MG63 (cell line): ENCODE data around the gene MSH5. TPM values are rescaled to one million over a fixed set of nuclear protein-coding genes. Genes with fewer than 3 reads are reported as not detected.

ENCODE experiments used
- DNase-seq: peaks from one replicate; pipeline ENCODE4 v3.0.0-alpha.2; 2020
- H3K27me3 ChIP-seq: fragments of 250-450 bp; sonication (Bioruptor Pico); 2 replicates; pipeline ENCODE4 v1.5.1; 2020; ENCODE audit warnings: mild to moderate bottlenecking, moderate library complexity
- H3K36me3 ChIP-seq: fragments of 250-450 bp; sonication (Bioruptor Pico); 2 replicates; pipeline ENCODE4 v1.5.1; 2020; ENCODE audit warnings: mild to moderate bottlenecking, moderate library complexity
- H3K4me3 ChIP-seq: fragments of 250-450 bp; sonication (Bioruptor Pico); 2 replicates; pipeline ENCODE4 v1.5.1; 2020; ENCODE audit warnings: mild to moderate bottlenecking, moderate library complexity
- H3K9me3 ChIP-seq: fragments of 250-450 bp; sonication (Bioruptor Pico); 2 replicates; pipeline ENCODE4 v1.5.1; 2020; ENCODE audit warnings: mild to moderate bottlenecking, moderate library complexity
- total RNA-seq: library from RNA; depleted of rRNA; stranded (reverse); fragments of >200 nt; shearing (Covaris generic); gene quantifications from 2 replicates; pipeline ENCODE4 v1.2.3, GENCODE V29; 2014; ENCODE audit warnings: low replicate concordance

The MSH5 gene
- total RNA-seq, 1 experiment from 2014 or later: 6.3 TPM

GRCh38 chr6:31763619-31763940, 23.8 kb downstream of the MSH5 start:
- no peak overlapping the region for H3K4me3 ChIP-seq

GRCh38 chr6:31764198-31764597, 24.4 kb downstream of the MSH5 start:
- no peaks in the 10 kb centered on the region for H3K9me3 ChIP-seq
- no peaks in the 10 kb centered on the region for H3K36me3 ChIP-seq
- H3K4me3 ChIP-seq: no peak overlapping the region
- DNase-seq: no peak
- H3K27me3 ChIP-seq: no peaks in the 10 kb centered on the region

More at GRCh38 chr6:31763619-31763940, 23.8 kb downstream of the MSH5 start:
- H3K9me3 ChIP-seq: no peaks in the 10 kb centered on the region
- no peaks in the 10 kb centered on the region for H3K36me3 ChIP-seq
- DNase-seq: peak; percentile 19
- H3K27me3 ChIP-seq: no peaks in the 10 kb centered on the region

DNA sequence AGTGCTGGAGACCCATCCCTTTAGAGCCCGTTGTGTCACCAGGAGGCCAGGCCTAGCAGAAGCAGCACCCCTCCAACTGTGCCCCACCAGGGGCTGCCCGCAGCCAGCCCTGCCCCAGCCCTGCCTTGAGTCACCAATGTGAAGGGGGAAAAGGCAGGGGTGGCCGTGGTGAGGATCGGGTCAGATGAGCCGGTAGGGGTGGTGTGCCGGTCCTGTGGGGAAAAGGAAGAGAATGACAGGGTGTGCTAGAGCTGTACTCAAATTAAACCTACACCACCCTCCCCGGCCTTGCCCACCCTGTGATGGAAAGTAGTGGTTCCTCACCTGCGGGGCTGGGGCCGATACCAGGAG, 25.7 kb downstream of the MSH5 start:
- no peaks in the 10 kb centered on the region for H3K9me3 ChIP-seq
- no peak overlapping the region for H3K4me3 ChIP-seq
- H3K27me3 ChIP-seq: no peaks in the 10 kb centered on the region
- H3K36me3 ChIP-seq: no peaks in the 10 kb centered on the region
- no peak for DNase-seq

DNA sequence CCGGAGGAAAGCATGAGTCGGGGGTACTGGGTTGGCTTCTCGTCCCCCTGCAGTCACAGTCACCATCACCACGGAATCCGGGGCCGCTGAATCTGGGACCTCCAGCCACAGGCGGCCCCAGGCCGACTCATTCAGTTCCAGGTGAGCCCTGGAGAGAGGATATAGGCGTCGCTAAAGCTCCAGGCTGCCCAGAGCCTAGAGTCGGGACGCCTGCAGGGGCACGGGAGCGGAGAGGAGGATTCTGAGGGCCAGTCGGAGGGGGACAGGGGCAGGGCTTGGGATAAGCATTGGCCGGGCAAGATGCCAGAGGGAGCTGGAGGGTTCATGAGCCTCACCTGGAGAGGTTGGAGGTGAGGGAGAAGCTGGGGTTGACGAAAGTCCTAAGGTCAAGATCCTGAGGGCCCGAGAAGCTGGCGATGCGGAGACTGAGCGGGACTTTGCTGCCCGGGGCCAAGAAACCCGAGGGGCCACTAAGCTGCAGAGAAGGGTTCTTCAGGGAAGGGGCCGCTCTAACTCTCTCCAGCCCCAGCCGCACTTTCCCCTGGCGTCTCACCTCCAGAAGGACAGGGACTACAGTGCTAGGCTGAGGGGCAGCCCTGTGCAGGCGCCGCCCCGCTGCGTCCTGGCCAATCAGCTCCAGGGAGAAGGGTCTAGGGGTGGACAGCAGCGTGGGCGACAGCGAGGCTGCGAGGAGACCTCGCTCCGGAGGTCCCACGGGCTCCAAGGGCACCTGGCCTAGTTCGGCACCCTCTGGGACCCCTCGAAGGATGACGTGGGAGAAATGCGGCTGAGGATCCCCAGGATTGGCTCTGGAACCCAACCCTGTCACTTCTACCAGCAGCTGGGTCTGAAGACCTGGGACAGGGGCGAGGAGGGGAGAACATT, 26.3 kb downstream of the MSH5 start:
- Histone ChIP-seq H3K9me3 (no peaks in the 10 kb centered on the region), H3K36me3 (no peaks in the 10 kb centered on the region), H3K27me3 (no peaks in the 10 kb centered on the region), H3K4me3 (no peak overlapping the region)
- DNase-seq: no peak

- no peak for DNase-seq
- Histone ChIP-seq H3K27me3 (no peaks in the 10 kb centered on the region), H3K9me3 (no peaks in the 10 kb centered on the region), H3K4me3 (no peak overlapping the region), H3K36me3 (no peaks in the 10 kb centered on the region)
Measured at GRCh38 chr6:31767096-31767645, 27.4 kb downstream of the MSH5 start.

GRCh38 chr6:31768363-31769257, 28.8 kb downstream of the MSH5 start:
- DNase-seq: no peak
- no peak overlapping the region for H3K4me3 ChIP-seq
- H3K36me3 ChIP-seq: no peaks in the 10 kb centered on the region
- no peaks in the 10 kb centered on the region for H3K27me3 ChIP-seq
- no peaks in the 10 kb centered on the region for H3K9me3 ChIP-seq

DNA sequence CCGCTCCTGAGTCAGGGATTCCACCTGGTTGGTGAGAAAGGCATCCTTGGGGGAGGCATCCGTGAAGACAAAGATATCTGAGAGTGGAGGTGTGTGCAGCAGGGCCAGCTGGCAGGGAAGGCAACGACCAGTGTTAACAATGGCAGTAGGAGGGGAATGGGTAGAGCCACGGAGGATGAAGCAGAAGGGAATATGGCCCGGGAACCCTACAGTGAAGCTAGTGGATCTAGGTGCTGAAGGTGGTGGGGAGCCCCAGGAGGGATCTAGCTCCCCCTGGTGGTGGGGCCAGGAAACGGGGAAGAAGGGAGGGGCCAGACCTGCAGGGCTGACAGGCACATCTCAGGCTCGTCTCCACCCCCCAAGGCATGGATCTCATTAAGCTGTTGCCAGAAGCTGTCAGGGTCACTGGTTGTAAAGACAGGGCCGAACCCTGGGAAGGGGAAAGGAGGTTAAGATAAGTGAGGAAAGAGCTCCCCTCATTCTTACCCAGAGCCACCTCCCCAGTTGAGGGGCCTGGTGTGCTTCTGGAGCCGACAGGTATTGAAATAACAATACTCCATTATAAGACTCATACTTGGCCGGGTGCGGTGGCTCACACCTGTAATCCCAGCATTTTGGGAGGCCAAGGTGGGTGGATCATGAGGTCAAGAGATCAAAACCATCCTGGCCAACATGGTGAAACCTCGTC, 30.0 kb downstream of the MSH5 start:
- H3K4me3 ChIP-seq: no peak overlapping the region
- no peaks in the 10 kb centered on the region for H3K9me3 ChIP-seq
- DNase-seq: peak; percentile 47
- H3K36me3 ChIP-seq: no peaks in the 10 kb centered on the region
- H3K27me3 ChIP-seq: no peaks in the 10 kb centered on the region

GRCh38 chr6:31770860-31771259, 31.1 kb downstream of the MSH5 start:
- Histone ChIP-seq H3K4me3 (no peak overlapping the region), H3K9me3 (no peaks in the 10 kb centered on the region), H3K27me3 (no peaks in the 10 kb centered on the region), H3K36me3 (no peaks in the 10 kb centered on the region)
- DNase-seq: no peak

DNA sequence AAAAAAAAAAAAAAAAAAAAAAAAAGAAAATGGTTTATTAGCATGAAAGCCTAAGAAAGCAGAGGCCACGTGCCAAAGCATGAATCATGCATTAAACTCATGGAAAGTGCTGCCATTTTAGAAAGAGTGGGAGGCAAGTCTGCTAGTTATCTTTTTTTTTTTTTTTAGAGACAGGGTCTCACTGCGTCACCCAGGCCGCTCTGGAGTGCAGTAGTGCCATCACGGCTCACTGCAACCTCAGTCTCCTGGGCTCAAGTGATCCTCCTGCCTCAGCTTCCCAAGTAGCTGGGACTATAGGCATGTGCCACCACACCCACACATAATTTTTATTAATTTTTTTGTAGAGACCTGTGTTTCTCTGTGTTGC, 32.2 kb downstream of the MSH5 start:
- Histone ChIP-seq H3K4me3 (no peak overlapping the region), H3K27me3 (no peaks in the 10 kb centered on the region), H3K36me3 (no peaks in the 10 kb centered on the region), H3K9me3 (no peaks in the 10 kb centered on the region)
- peak; percentile 23 for DNase-seq

- H3K9me3 ChIP-seq: no peaks in the 10 kb centered on the region
- H3K36me3 ChIP-seq: peaks cover under 1% of the 10 kb centered on the region; the same call in 1 of the 2 replicates
- H3K4me3 ChIP-seq: no peak overlapping the region
- H3K27me3 ChIP-seq: no peaks in the 10 kb centered on the region
- DNase-seq: no peak
Measured at GRCh38 chr6:31775184-31775583, 35.4 kb downstream of the MSH5 start.

- H3K4me3 ChIP-seq: no peak overlapping the region
- no peak for DNase-seq
Measured at GRCh38 chr6:31775633-31776484, 36.1 kb downstream of the MSH5 start.

DNA sequence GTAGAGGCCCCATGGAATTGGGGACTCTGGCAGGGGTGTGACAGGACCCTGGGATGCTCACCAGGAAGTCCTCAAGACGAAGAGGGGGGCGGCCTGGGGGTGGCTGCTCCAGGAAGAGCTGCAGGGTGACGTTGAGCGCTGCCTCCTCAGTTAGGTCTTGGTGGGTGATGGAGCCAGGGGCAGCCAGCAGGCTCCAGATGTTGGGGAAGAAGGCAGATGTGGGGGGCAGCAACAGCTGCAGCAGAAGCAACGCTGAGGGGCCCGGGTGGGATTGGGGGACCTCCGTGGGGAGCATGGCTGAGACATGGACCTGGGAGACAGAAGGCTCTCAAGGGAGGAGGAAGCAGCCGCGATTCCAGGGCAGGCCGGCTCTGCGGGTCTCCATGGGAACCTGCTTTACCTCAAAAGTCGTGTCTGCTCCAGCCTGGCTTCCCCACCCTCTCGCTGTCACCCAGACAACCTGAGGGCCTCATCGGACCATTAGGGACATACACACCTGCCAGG, 36.7 kb downstream of the MSH5 start:
- Histone ChIP-seq H3K27me3 (no peaks in the 10 kb centered on the region), H3K36me3 (peaks cover 3% of the 10 kb centered on the region; the same call in 1 of the 2 replicates), H3K4me3 (no peak overlapping the region), H3K9me3 (no peaks in the 10 kb centered on the region)
- no peak for DNase-seq

More at GRCh38 chr6:31775633-31776484, 36.1 kb downstream of the MSH5 start:
- Histone ChIP-seq H3K27me3 (no peaks in the 10 kb centered on the region), H3K36me3 (peaks cover 3% of the 10 kb centered on the region; the same call in 1 of the 2 replicates), H3K9me3 (no peaks in the 10 kb centered on the region)

- H3K27me3 ChIP-seq: no peaks in the 10 kb centered on the region
- no peaks in the 10 kb centered on the region for H3K9me3 ChIP-seq
- H3K4me3 ChIP-seq: no peak within 1 kb of the TSS
- peaks cover 3% of the 10 kb centered on the region; the same call in 1 of the 2 replicates for H3K36me3 ChIP-seq
- DNase-seq: peak; percentile 82
Measured at GRCh38 chr6:31776989-31777666, 37.3 kb downstream of the MSH5 start, which contains the start of gene VWA7. Gene VWA7, minus strand, starts transcription at chr6:31777328. Its CDS starts 549 bp downstream, at chr6:31776779.

DNA sequence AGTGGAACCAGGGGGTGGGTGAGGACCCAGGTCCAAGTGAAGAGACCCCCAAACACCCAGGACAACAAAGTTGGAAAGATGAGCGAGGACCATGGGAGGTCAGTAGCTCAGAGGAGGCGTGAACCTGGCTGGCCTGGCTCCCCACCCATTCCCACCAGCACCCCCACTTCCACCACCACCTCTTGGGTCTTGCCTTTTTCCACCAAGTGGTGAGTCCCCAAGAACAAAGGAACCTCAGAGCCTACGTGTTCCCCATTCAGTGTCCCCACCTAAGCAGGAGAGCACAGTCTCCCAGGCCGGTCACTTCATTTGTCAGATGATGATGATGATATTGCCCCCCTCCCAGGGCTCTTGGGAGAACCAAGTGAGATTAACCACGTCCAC, 37.9 kb downstream of the MSH5 start:
- Histone ChIP-seq H3K27me3 (no peaks in the 10 kb centered on the region), H3K4me3 (no peak overlapping the region), H3K9me3 (no peaks in the 10 kb centered on the region), H3K36me3 (peaks cover 3% of the 10 kb centered on the region; the same call in 1 of the 2 replicates)
- DNase-seq: no peak

DNA sequence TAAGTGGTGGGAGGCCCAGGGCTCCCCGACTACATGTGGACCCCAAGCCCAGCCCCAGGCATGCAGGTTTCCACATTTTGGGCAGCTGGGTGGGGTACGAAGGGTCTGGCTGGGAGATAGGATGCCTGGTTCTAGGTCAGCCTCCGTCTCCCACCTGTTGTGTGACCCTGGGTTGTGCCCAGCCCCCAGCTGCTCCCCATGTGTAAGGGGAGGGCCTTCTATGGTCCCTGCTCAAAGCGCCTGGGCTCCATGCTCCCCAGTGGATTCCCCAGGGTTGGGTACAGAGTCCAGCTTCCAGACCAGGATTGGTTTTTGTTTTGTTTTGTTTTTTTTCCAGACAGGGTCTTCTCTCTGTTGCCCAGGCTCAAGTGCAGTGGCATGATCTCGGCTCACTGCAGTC, 38.4 kb downstream of the MSH5 start:
- peaks cover 3% of the 10 kb centered on the region; the same call in 1 of the 2 replicates for H3K36me3 ChIP-seq
- H3K9me3 ChIP-seq: no peaks in the 10 kb centered on the region
- no peak for DNase-seq
- no peak overlapping the region for H3K4me3 ChIP-seq
- no peaks in the 10 kb centered on the region for H3K27me3 ChIP-seq
